Stomach (tissue), 9 donors: ENCODE data around the gene RYR1. TPM values are rescaled to one million over a fixed set of nuclear protein-coding genes. Genes with fewer than 3 reads are reported as not detected.

ENCODE experiments used
- DNase-seq, 2 donors: peaks; one replicate each; pipeline versions ENCODE4 v3.0.0 to v3.0.0-alpha.2; 2013 to 2019
- H3K27ac ChIP-seq, 5 donors: fragments of 200-600 bp in 4 of 5; sonication (generic) in 4 of 5; one replicate each; pipeline ENCODE4 v1.5.1; 2013 to 2019; ENCODE audit warnings: mild to moderate bottlenecking in 1 of 5, moderate library complexity in 1 of 5
- H3K27me3 ChIP-seq, 3 donors: fragments of 200-600 bp; sonication (generic); one replicate each; pipeline ENCODE4 v1.5.1; 2017 to 2019; ENCODE audit warnings: mixed run types in 1 of 3
- H3K36me3 ChIP-seq, 4 donors: fragments of 200-600 bp; sonication (generic); 1 replicate in 3 of 4; 2 replicates in 1 of 4; pipeline ENCODE4 v1.5.1; 2016 to 2019
- H3K4me1 ChIP-seq, 4 donors: fragments of 200-600 bp; sonication (generic); one replicate each; pipeline ENCODE4 v1.5.1; 2016 to 2019
- H3K4me3 ChIP-seq, 4 donors: fragments of 200-600 bp; sonication (generic) in 3 of 4; one replicate each; pipeline ENCODE4 v1.5.1; 2016 to 2019; ENCODE audit warnings: mild to moderate bottlenecking in 1 of 4
- H3K9me3 ChIP-seq, 4 donors: fragments of 200-600 bp; sonication (generic); one replicate each; pipeline ENCODE4 v1.5.1; 2016 to 2019
- EP300 ChIP-seq: sonication (generic); formaldehyde crosslinking; IDR thresholded peaks from one replicate; pipeline ENCODE4 v1.6.1; 2017; ENCODE audit warnings: antibody characterized with exemption
- POLR2A ChIP-seq, 4 donors: fragments of 450-650 bp; IDR thresholded peaks; one replicate each; pipeline ENCODE4 v1.6.1; 2016; ENCODE audit warnings: antibody characterized with exemption in 4 of 4, control low read depth in 2 of 4, mild to moderate bottlenecking in 1 of 4, moderate library complexity in 1 of 4
- POLR2AphosphoS5 ChIP-seq, 3 donors: sonication (generic); formaldehyde crosslinking; IDR thresholded peaks; one replicate each; pipeline ENCODE4 v1.6.1; 2016; ENCODE audit warnings: antibody characterized with exemption in 3 of 3
- WGBS, 5 donors: extraction: QIAGEN DNeasy Blood & Tissue Kit in 3 of 5; methylation state at CpG; one replicate each; pipeline versions ENCODE4 v1.1.5 to v1.1.7; 2013 to 2018; 5-methylcytosine and 5-hydroxymethylcytosine counted together
- intact Hi-C: fragments of 100-400 bp; cut with DNase I; formaldehyde crosslinking; loops from one replicate; pipeline ENCODE4 v1.15.1; 2023; ENCODE audit warnings: low total_unique reads
- polyA plus RNA-seq, 3 donors: library from polyadenylated mRNA; stranded (reverse); fragments of 200-250 nt; gene quantifications; one replicate each; pipeline ENCODE4 v1.2.3, GENCODE V29; 2013
- total RNA-seq, 5 donors: library from RNA; depleted of rRNA; stranded (reverse); fragments of >200 nt; gene quantifications; one replicate each; pipeline versions ENCODE4 v1.1.0 to v1.2.3, GENCODE V29; 2014 to 2016
- TF ChIP-seq, protein P1 (sequence below), 7 experiments: fragments of 450-650 bp in 4 of 7; fragments of 200-600 bp in 3 of 7; sonication (generic) in 3 of 7; IDR thresholded peaks; one replicate each; pipeline ENCODE4 v1.5.1; 2016 to 2019; ENCODE audit warnings: antibody characterized with exemption in 7 of 7, control low read depth in 2 of 7, mild to moderate bottlenecking in 1 of 7
- donor health status: healthy with polysubstance abuse.
- donor health status: Bipolar disorder and iron deficiency.
- donor health status: healthy.

The RYR1 gene
- total and polyA plus RNA-seq, 8 donors, result under 0.01 to 10.7 (median 1.2) TPM

DNA sequence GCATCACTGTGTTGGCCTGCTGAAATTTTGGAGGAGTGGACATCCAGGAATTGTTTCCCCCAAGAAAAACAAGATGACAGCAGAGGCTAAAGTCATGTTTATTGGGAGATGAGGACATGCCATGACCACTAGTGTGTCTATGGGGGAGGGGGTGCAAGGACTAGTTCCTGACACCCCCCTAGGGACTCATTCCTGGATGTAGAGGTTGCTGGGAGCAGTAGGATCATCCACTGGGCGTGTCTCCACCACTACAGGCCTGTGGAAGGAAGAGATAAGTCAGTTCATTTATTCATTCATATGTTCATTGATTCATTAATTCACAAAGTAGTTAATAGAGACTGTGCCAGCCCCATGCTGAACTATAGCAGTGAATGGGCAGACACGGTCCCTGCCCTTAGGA is 154.1 kb downstream of the RYR1 start:
- TF ChIP-seq POLR2A (IDR thresholded peaks at IDR 0.05) (no peak), EP300 (no peak), POLR2AphosphoS5 (IDR thresholded peaks at IDR 0.05) (no peak)
- TF ChIP-seq, protein P1, sequence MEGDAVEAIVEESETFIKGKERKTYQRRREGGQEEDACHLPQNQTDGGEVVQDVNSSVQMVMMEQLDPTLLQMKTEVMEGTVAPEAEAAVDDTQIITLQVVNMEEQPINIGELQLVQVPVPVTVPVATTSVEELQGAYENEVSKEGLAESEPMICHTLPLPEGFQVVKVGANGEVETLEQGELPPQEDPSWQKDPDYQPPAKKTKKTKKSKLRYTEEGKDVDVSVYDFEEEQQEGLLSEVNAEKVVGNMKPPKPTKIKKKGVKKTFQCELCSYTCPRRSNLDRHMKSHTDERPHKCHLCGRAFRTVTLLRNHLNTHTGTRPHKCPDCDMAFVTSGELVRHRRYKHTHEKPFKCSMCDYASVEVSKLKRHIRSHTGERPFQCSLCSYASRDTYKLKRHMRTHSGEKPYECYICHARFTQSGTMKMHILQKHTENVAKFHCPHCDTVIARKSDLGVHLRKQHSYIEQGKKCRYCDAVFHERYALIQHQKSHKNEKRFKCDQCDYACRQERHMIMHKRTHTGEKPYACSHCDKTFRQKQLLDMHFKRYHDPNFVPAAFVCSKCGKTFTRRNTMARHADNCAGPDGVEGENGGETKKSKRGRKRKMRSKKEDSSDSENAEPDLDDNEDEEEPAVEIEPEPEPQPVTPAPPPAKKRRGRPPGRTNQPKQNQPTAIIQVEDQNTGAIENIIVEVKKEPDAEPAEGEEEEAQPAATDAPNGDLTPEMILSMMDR (IDR thresholded peaks at IDR 0.05), result no peak
- DNase-seq, result no peak
- H3K36me3 ChIP-seq, result no peaks in the 10 kb centered on the region
- H3K4me3 ChIP-seq, result no peak overlapping the region
- no peak overlapping the region for H3K27ac ChIP-seq
- no peaks in the 10 kb centered on the region for H3K4me1 ChIP-seq
- 91 to 97% (median 94%) methylated on average over 2 of the region's 2 CpGs for WGBS, 5 donors
- peaks cover 0 to 7% (median 0%) of the 10 kb centered on the region in 3 donors for H3K27me3 ChIP-seq
- intact Hi-C loops, result no loop called here
- no peaks in the 10 kb centered on the region for H3K9me3 ChIP-seq

DNA sequence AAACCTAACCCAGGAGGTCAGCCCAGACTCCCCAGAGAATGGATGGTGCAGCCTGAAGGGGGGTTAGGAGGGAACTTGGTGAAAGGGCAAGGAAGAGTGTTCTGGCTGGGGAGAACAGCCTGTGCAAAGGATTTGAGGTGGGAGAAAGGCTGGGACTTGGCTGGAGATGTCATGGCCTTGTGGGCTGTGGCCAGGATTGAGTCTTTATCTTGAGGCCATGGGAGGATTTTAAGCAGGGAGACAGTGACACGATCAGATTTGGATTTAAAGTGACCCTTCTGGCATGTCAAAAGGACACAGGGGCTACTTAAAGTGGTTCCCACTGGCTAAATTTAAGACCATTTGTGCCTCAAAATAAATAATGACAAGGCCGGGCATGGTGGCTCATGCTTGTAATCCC is 154.6 kb downstream of the RYR1 start:
- intact Hi-C loops, result no loop called here
- 58 to 89% (median 82%) methylated on average over 2 of the region's 2 CpGs for WGBS, 5 donors
- peaks cover 0 to 7% (median 0%) of the 10 kb centered on the region in 3 donors for H3K27me3 ChIP-seq
- H3K36me3 ChIP-seq, result no peaks in the 10 kb centered on the region
- H3K9me3 ChIP-seq, result no peaks in the 10 kb centered on the region
- no peak for DNase-seq
- TF ChIP-seq POLR2AphosphoS5 (IDR thresholded peaks at IDR 0.05) (no peak), POLR2A (IDR thresholded peaks at IDR 0.05) (no peak), EP300 (no peak)
- TF ChIP-seq, protein P1 (IDR thresholded peaks at IDR 0.05), result no peak
- no peak overlapping the region for H3K27ac ChIP-seq
- no peaks in the 10 kb centered on the region for H3K4me1 ChIP-seq
- H3K4me3 ChIP-seq, result no peak overlapping the region

DNA sequence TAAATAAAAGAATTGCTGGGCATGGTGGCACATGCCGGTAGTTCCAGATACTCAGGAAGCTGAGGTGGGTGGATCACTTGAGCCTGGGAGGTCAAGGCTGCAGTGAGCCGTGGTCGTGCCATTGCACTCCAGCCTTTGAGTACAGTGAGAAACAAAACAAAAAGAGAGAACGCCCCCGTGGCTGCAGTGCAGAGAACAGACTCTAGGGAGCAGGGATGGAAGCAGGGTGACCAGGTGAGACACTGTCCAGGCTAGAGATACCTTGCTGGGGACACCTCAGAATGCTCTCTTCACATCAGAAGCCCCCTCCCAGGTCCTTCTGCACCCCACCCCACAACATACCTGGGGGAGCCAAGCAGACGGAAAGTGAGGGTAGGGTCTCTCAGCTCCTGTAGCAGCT is 159.4 kb downstream of the RYR1 start:
- intact Hi-C loops, result no loop called here
- no peak overlapping the region for H3K4me3 ChIP-seq

DNA sequence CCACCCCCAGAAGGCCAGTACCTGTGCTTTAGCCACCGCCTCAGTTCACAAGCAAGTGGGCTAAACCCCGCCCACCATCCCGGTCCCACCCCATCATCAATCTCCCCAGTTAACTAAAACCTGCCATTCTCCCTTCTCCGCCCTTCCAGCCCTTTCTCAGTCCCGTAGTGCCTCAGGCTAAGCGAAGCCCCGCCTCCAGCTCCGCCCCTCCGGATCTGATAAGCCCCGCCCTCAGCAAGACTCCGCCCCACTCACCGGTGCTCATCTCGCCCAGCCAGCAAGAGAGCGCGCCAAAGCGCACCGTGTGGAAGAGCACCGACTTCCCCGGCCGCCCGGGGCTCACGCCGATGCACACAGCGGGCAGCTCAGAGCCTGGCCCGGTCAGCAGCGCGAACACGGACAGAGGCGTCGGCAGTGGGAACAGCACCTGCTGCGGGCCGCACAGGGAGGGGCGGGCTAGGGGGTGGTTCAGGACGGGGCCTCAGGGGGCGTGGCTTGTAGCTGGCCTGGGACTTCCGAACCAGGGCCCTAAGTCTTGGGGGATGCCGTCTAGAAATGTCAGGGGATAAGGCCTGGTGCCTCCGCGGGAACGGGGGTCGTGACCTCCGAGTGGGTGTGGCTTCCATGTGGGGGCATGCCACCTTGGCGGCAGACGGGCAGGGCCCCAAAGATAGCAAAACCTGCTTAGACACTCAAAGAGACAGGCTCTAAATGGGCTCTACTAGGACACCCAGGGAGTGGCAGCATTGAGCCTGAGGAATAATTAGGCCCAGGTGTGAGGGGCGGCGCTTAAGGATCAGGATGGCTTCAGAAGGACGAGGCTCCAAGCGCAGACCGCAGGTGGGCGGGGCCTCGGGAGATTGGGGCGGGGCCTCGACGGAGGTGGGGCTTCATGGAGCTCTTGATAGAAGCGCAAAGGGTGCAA is 162.8 kb downstream of the RYR1 start:
- WGBS, 5 donors, result 14 to 41% (median 19%) methylated on average over 31 to 55 of the region's 55 CpGs
- peak; percentile 72 to 91 for DNase-seq
- intact Hi-C loops, result no loop called here
- H3K4me3 ChIP-seq, result peak overlapping the region; percentile 7 to 38 (median 30)
- no peak for TF ChIP-seq POLR2A (IDR thresholded peaks at IDR 0.05)
- TF ChIP-seq, protein P1 (IDR thresholded peaks at IDR 0.05), result no peak
- no peak for TF ChIP-seq EP300
- no peak for TF ChIP-seq POLR2AphosphoS5 (IDR thresholded peaks at IDR 0.05)
- no peaks in the 10 kb centered on the region for H3K9me3 ChIP-seq
- no peak overlapping the region for H3K27ac ChIP-seq
- peaks cover 6 to 9% (median 8%) of the 10 kb centered on the region in 4 donors for H3K4me1 ChIP-seq
- H3K27me3 ChIP-seq, result peaks cover 0 to 41% (median 4%) of the 10 kb centered on the region in 3 donors
- no peaks in the 10 kb centered on the region for H3K36me3 ChIP-seq

More for the DNA sequence above, 159.4 kb downstream of the RYR1 start:
- Histone ChIP-seq H3K4me1 (peaks cover 6 to 9% (median 8%) of the 10 kb centered on the region in 4 donors), H3K27me3 (peaks cover 0 to 41% (median 4%) of the 10 kb centered on the region in 3 donors), H3K36me3 (no peaks in the 10 kb centered on the region), H3K9me3 (no peaks in the 10 kb centered on the region), H3K27ac (no peak overlapping the region)
- WGBS, 5 donors, result 66 to 79% (median 70%) methylated on average over 6 of the region's 6 CpGs
- TF ChIP-seq EP300, result no peak
- TF ChIP-seq, protein P1 (IDR thresholded peaks at IDR 0.05), result no peak
- TF ChIP-seq POLR2AphosphoS5 (IDR thresholded peaks at IDR 0.05), result no peak
- TF ChIP-seq POLR2A (IDR thresholded peaks at IDR 0.05), result no peak
- DNase-seq, result no peak
